ENCODE measurements around the gene FAP. TPM values are rescaled to one million over a fixed set of nuclear protein-coding genes. Genes with fewer than 3 reads are reported as not detected.

Gene FAP
- polyA plus RNA-seq, 2 of the 4 experiments (the other 2 are of a cell fraction): 0.03 to 0.16 TPM

DNA sequence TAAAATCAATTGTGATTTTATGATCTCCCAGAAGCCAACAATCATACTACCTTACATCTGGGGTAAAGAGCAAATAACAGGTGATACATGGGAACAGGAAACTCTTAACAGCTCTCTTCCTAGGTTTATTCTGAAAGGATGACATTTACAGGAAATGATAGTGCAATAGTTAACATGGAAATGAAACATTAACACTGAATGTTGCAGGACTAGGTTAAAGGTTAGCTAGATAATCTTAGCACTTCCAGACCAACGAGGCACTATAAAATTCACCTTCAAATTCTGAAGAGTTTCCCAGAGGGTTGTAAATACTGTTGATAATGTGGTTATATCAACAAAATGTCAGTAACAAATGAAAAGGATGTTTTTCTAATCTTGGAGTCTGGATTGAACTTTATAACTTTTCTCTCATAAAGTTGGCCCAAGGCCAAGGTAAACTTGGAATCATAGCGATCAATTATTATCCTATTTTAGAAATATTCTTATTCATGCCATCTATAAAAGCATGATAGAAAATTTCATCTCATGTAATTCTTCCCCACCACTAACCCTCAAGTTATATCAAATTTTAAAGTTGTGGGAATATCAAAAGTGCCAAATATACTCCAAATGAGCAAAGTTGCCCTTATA is 58.3 kb downstream of the FAP start:
- ChIA-PET CTCF (interaction anchor here (0.5 to 1.1 kb wide), 2 partner anchors 86 to 114 kb away, joined by 4 read pairs; no protein-coding TSS in a partner anchor), POLR2A (no interaction called here)
- Histone ChIP-seq H3K27ac (no peak overlapping the region), H3K4me2 (no peak overlapping the region; the same call in 2 of the 3 replicates), H3K4me3 (no peak overlapping the region), H3K9me3 (no peaks in the 10 kb centered on the region), H3K4me1 (no peaks in the 10 kb centered on the region)
- 9% methylated on average over 2 of the region's 2 CpGs for WGBS (ENCODE audit: missing lambda C conversion rate)
- TF ChIP-seq, protein P1, sequence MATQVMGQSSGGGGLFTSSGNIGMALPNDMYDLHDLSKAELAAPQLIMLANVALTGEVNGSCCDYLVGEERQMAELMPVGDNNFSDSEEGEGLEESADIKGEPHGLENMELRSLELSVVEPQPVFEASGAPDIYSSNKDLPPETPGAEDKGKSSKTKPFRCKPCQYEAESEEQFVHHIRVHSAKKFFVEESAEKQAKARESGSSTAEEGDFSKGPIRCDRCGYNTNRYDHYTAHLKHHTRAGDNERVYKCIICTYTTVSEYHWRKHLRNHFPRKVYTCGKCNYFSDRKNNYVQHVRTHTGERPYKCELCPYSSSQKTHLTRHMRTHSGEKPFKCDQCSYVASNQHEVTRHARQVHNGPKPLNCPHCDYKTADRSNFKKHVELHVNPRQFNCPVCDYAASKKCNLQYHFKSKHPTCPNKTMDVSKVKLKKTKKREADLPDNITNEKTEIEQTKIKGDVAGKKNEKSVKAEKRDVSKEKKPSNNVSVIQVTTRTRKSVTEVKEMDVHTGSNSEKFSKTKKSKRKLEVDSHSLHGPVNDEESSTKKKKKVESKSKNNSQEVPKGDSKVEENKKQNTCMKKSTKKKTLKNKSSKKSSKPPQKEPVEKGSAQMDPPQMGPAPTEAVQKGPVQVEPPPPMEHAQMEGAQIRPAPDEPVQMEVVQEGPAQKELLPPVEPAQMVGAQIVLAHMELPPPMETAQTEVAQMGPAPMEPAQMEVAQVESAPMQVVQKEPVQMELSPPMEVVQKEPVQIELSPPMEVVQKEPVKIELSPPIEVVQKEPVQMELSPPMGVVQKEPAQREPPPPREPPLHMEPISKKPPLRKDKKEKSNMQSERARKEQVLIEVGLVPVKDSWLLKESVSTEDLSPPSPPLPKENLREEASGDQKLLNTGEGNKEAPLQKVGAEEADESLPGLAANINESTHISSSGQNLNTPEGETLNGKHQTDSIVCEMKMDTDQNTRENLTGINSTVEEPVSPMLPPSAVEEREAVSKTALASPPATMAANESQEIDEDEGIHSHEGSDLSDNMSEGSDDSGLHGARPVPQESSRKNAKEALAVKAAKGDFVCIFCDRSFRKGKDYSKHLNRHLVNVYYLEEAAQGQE (IDR thresholded peaks at IDR 0.05): no peak
- TF ChIP-seq, protein P2, sequence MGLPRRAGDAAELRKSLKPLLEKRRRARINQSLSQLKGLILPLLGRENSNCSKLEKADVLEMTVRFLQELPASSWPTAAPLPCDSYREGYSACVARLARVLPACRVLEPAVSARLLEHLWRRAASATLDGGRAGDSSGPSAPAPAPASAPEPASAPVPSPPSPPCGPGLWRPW (IDR thresholded peaks at IDR 0.05): no peak
- TF ChIP-seq PHF8 (IDR thresholded peaks at IDR 0.05; ENCODE audit: borderline replicate concordance, low read depth) (no peak), RFX5 (IDR thresholded peaks at IDR 0.05) (no peak), RAD21 (conservative IDR thresholded peaks at IDR 0.05 in 1 of 2, IDR thresholded peaks at IDR 0.05 in 1 of 2) (no peak), CBX2 (IDR thresholded peaks at IDR 0.05; ENCODE audit: borderline replicate concordance, low read depth) (no peak), TFCP2L1 (CRISPR knock-in tag; IDR thresholded peaks at IDR 0.05) (no peak), KDM5A (IDR thresholded peaks at IDR 0.05) (no peak)
- ATAC-seq (no peak), DNase-seq (ENCODE audit: low read depth in 1 of 2, low spot score in 1 of 2) (no peak), FAIRE-seq (no peak)

GRCh38 chr2:162184359-162184758 is 58.9 kb downstream of the FAP start:
- Histone ChIP-seq H3K4me3 (no peak overlapping the region), H3K4me2 (no peak overlapping the region), H3K9me3 (no peaks in the 10 kb centered on the region), H3K27ac (no peak overlapping the region), H3K4me1 (no peaks in the 10 kb centered on the region)
- 79% methylated on average over 6 of the region's 6 CpGs for WGBS (ENCODE audit: missing lambda C conversion rate)
- ATAC-seq (no peak), FAIRE-seq (no peak), DNase-seq (ENCODE audit: low read depth in 1 of 2, low spot score in 1 of 2) (no peak)
- CTCF ChIA-PET: interaction anchor here (0.5 kb wide), 1 partner anchor 87 kb away, joined by 4 read pairs; no protein-coding TSS in a partner anchor
- POLR2A ChIA-PET: no interaction called here
- TF ChIP-seq CTCF (IDR thresholded peaks at IDR 0.05): no peak
- no peak for TF ChIP-seq CHD2 (IDR thresholded peaks at IDR 0.05; ENCODE audit: low read length, partially characterized antibody)
- no peak for TF ChIP-seq USF2 (IDR thresholded peaks at IDR 0.05)
- no peak for TF ChIP-seq CEBPB (IDR thresholded peaks at IDR 0.05)
- no peak for TF ChIP-seq RCOR1 (IDR thresholded peaks at IDR 0.05; ENCODE audit: low read depth, low read length)

DNA sequence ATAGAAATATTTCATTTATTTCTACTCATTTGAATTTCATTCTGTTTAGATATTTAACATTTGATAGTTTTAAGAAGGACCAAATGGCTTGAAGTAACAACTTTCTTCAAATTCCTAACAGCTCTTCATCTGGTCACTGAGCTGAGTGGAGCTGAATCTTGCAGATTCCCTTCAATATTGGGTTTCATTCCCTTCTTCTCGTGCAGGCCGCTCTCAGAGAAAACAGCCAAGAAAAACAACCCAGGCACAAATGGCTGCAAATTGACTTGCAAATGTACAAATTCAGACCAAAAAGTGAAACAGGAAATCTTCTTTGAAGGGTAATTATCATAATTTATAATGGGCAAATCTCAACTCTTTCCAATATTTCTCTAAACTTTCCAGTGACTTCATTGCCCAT is 60.9 kb downstream of the FAP start:
- no peak overlapping the region for H3K4me3 ChIP-seq
- POLR2A ChIA-PET: no interaction called here
- no peak for ATAC-seq
- no peak overlapping the region for H3K27ac ChIP-seq
- H3K9me3 ChIP-seq: no peaks in the 10 kb centered on the region
- WGBS (ENCODE audit: missing lambda C conversion rate): 84% methylated on average over 2 of the region's 2 CpGs
- H3K4me2 ChIP-seq: no peak overlapping the region
- CTCF ChIA-PET: no interaction called here
- no peak for DNase-seq (ENCODE audit: low read depth in 1 of 2, low spot score in 1 of 2)
- no peaks in the 10 kb centered on the region for H3K4me1 ChIP-seq
- no peak for FAIRE-seq
- TF ChIP-seq CHD2 (IDR thresholded peaks at IDR 0.05; ENCODE audit: low read length, partially characterized antibody) (no peak), GATA3 (IDR thresholded peaks at IDR 0.05; ENCODE audit: borderline replicate concordance) (no peak), ZSCAN20 (CRISPR knock-in tag; IDR thresholded peaks at IDR 0.05) (no peak), MAZ (IDR thresholded peaks at IDR 0.05; ENCODE audit: borderline replicate concordance, low read depth, low read length) (no peak), POLR2AphosphoS2 (conservative IDR thresholded peaks at IDR 0.05; ENCODE audit: low read length) (no peak), ATOH8 (CRISPR knock-in tag; IDR thresholded peaks at IDR 0.05; ENCODE audit: low read depth) (no peak), BHLHE40 (IDR thresholded peaks at IDR 0.05; ENCODE audit: low read depth, low read length) (no peak), ELK1 (IDR thresholded peaks at IDR 0.05; ENCODE audit: low read depth, low read length) (no peak), ZNF302 (CRISPR knock-in tag; IDR thresholded peaks at IDR 0.05) (no peak), POLR2A (IDR thresholded peaks at IDR 0.05; ENCODE audit: low read length) (no peak), MYC (IDR thresholded peaks at IDR 0.05; ENCODE audit: borderline replicate concordance, low read length) (no peak)
- TF ChIP-seq, protein P3, sequence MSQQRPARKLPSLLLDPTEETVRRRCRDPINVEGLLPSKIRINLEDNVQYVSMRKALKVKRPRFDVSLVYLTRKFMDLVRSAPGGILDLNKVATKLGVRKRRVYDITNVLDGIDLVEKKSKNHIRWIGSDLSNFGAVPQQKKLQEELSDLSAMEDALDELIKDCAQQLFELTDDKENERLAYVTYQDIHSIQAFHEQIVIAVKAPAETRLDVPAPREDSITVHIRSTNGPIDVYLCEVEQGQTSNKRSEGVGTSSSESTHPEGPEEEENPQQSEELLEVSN (IDR thresholded peaks at IDR 0.05; ENCODE audit: borderline replicate concordance, low read depth): no peak

All from A549 (cell line).